ENCODE data around the gene COL4A4. TPM values are rescaled to one million over a fixed set of nuclear protein-coding genes. Genes with fewer than 3 reads are reported as not detected.

COL4A4 gene
- total RNA-seq, 1 experiment from 2014 or later = 0.55 TPM

DNA sequence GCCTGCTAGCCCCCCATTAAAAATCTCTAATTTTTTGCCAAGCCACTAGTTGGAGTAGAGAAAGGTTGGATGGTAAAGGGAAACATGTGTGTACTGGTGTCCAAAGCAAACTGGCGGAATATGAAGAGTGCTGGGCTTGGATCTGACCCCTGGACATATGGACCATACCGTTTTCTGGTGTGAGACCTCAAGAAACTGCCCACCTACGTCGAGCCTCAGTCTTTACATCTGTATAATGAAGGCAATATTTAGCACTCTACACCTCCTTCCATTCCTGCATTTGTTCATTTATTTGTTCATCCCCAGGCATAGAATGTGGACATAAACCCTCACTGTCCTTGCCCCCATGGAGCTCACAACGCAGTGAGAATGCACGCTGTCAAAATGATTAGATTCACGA is 185.7 kb downstream of the COL4A4 start:
- Histone ChIP-seq H3K9me3 (ENCODE audit: low read length) (no peaks in the 10 kb centered on the region), H3K36me3 (ENCODE audit: low read depth, low read length) (no peaks in the 10 kb centered on the region), H3K4me1 (ENCODE audit: insufficient read depth, low read length) (peaks cover 16% of the 10 kb centered on the region), H4K20me1 (ENCODE audit: low read length) (no peaks in the 10 kb centered on the region), H3K4me2 (ENCODE audit: low read length) (0 out of 2 replicates have a peak overlapping the region, but pooled peaks have one; percentile 36), H3K27me3 (ENCODE audit: low read length) (no peaks in the 10 kb centered on the region), H3K9me2 (replicated peaks; ENCODE audit: low read length) (no peaks in the 10 kb centered on the region), H3K27ac (ENCODE audit: low read length) (no peak overlapping the region), H3K79me2 (ENCODE audit: low read length) (no peaks in the 10 kb centered on the region), H3F3A (ENCODE audit: low read length, unreplicated experiment) (no peaks in the 10 kb centered on the region), H3K4me3 (ENCODE audit: low read length) (no peak overlapping the region), H3K9ac (ENCODE audit: low read length) (no peak overlapping the region), H2AFZ (ENCODE audit: low read length) (no peak overlapping the region)
- no peak for ATAC-seq
- no peak for DNase-seq
- POLR2A ChIA-PET (ENCODE audit: unreplicated experiment) = no interaction called here
- intact Hi-C loops (cut with micrococcal nuclease) = loop anchor here (2.0 kb wide), 1 partner anchor 109 kb away; no protein-coding TSS in a partner anchor
- CTCF ChIA-PET = no interaction called here
- BruUV-seq (replicated peaks) = no TSS peak
- TF ChIP-seq, protein P1, sequence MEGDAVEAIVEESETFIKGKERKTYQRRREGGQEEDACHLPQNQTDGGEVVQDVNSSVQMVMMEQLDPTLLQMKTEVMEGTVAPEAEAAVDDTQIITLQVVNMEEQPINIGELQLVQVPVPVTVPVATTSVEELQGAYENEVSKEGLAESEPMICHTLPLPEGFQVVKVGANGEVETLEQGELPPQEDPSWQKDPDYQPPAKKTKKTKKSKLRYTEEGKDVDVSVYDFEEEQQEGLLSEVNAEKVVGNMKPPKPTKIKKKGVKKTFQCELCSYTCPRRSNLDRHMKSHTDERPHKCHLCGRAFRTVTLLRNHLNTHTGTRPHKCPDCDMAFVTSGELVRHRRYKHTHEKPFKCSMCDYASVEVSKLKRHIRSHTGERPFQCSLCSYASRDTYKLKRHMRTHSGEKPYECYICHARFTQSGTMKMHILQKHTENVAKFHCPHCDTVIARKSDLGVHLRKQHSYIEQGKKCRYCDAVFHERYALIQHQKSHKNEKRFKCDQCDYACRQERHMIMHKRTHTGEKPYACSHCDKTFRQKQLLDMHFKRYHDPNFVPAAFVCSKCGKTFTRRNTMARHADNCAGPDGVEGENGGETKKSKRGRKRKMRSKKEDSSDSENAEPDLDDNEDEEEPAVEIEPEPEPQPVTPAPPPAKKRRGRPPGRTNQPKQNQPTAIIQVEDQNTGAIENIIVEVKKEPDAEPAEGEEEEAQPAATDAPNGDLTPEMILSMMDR (conservative IDR thresholded peaks at IDR 0.05; ENCODE audit: low read depth, low read length) = no peak
- TF ChIP-seq EZH2phosphoT487 (IDR thresholded peaks at IDR 0.05; ENCODE audit: borderline replicate concordance, low read length) (no peak), EZH2 (IDR thresholded peaks at IDR 0.05; ENCODE audit: low read length, unreplicated experiment) (no peak)

DNA sequence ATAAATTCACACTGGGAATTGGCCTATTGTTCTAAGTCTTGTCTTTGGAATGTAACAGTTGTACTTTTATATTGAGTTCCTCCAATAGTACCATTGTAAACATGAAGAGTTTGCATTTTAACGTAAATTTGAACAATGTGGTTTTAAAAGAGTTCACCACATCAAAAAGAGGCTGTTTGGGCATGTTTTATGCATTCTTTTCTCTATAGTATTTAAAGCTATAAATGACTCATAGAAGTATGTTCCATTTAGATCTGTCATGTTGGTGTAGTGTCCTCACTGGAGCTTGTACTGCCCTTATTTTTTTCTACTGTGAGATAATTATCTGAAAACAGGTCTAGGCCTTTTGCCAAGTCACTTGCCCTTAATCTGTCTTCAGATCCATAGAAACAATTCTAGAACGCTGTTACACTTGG is 186.2 kb downstream of the COL4A4 start:
- Histone ChIP-seq H2AFZ (ENCODE audit: low read length) (no peak overlapping the region), H4K20me1 (ENCODE audit: low read length) (no peaks in the 10 kb centered on the region), H3K27ac (ENCODE audit: low read length) (peak overlapping the region; percentile 34), H3K9me2 (replicated peaks; ENCODE audit: low read length) (no peaks in the 10 kb centered on the region), H3K79me2 (ENCODE audit: low read length) (no peaks in the 10 kb centered on the region), H3K4me2 (ENCODE audit: low read length) (peak overlapping the region; percentile 36), H3K9me3 (ENCODE audit: low read length) (no peaks in the 10 kb centered on the region), H3K4me3 (ENCODE audit: low read length) (no peak overlapping the region), H3K36me3 (ENCODE audit: low read depth, low read length) (no peaks in the 10 kb centered on the region), H3K4me1 (ENCODE audit: insufficient read depth, low read length) (peaks cover 16% of the 10 kb centered on the region), H3K9ac (ENCODE audit: low read length) (no peak overlapping the region), H3K27me3 (ENCODE audit: low read length) (no peaks in the 10 kb centered on the region), H3F3A (ENCODE audit: low read length, unreplicated experiment) (no peaks in the 10 kb centered on the region)
- TF ChIP-seq EZH2 (IDR thresholded peaks at IDR 0.05; ENCODE audit: low read length, unreplicated experiment) (no peak), EZH2phosphoT487 (IDR thresholded peaks at IDR 0.05; ENCODE audit: borderline replicate concordance, low read length) (no peak)
- TF ChIP-seq, protein P1 (conservative IDR thresholded peaks at IDR 0.05; ENCODE audit: low read depth, low read length) = no peak
- DNase-seq (peak; percentile 77), ATAC-seq (peak; percentile 97)
- no TSS peak for BruUV-seq (replicated peaks)
- intact Hi-C loops (cut with micrococcal nuclease) = loop anchor here (2.0 kb wide), 1 partner anchor 109 kb away; no protein-coding TSS in a partner anchor
- CTCF ChIA-PET = interaction anchor here (0.7 kb wide), 1 partner anchor 143 kb away, joined by 3 read pairs; no protein-coding TSS in a partner anchor
- POLR2A ChIA-PET (ENCODE audit: unreplicated experiment) = no interaction called here

DNA sequence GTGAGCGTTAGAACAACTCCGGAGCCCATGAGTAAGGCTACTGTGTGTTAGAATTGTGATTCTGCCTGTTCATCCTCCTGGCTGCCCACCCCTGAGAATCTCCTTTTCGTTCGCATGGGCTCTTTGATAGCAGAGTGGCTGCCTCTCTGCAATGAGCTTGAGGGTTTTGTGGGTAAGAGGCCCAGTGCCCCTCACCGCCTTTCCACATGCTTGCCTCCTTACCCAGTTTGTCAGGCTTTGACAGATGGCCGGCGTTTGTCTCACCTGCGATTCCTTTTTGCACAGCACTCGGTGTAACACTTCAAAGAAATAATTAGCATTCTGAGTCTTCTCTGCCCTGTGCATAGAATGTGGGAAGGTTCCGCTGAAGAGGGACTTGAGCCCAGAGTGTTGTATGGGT is 190.2 kb downstream of the COL4A4 start:
- H3K4me1 ChIP-seq (ENCODE audit: insufficient read depth, low read length) = peaks cover 16% of the 10 kb centered on the region
- TF ChIP-seq EZH2 (IDR thresholded peaks at IDR 0.05; ENCODE audit: low read length, unreplicated experiment) (no peak), EZH2phosphoT487 (IDR thresholded peaks at IDR 0.05; ENCODE audit: borderline replicate concordance, low read length) (no peak)
- TF ChIP-seq, protein P1 (conservative IDR thresholded peaks at IDR 0.05; ENCODE audit: low read depth, low read length) = no peak
- no peak overlapping the region for H3K27ac ChIP-seq (ENCODE audit: low read length)
- no peaks in the 10 kb centered on the region for H3K9me3 ChIP-seq (ENCODE audit: low read length)
- no peak overlapping the region for H3K4me3 ChIP-seq (ENCODE audit: low read length)
- H3F3A ChIP-seq (ENCODE audit: low read length, unreplicated experiment) = no peaks in the 10 kb centered on the region
- no peak overlapping the region for H2AFZ ChIP-seq (ENCODE audit: low read length)
- no peaks in the 10 kb centered on the region for H3K79me2 ChIP-seq (ENCODE audit: low read length)
- H4K20me1 ChIP-seq (ENCODE audit: low read length) = no peaks in the 10 kb centered on the region
- H3K27me3 ChIP-seq (ENCODE audit: low read length) = no peaks in the 10 kb centered on the region
- H3K9ac ChIP-seq (ENCODE audit: low read length) = no peak overlapping the region
- intact Hi-C loops (cut with micrococcal nuclease) = no loop called here
- no peaks in the 10 kb centered on the region for H3K9me2 ChIP-seq (replicated peaks; ENCODE audit: low read length)
- ChIA-PET POLR2A (ENCODE audit: unreplicated experiment) (no interaction called here), CTCF (no interaction called here)
- H3K4me2 ChIP-seq (ENCODE audit: low read length) = no peak overlapping the region
- H3K36me3 ChIP-seq (ENCODE audit: low read depth, low read length) = no peaks in the 10 kb centered on the region
- DNase-seq (no peak), ATAC-seq (no peak)
- BruUV-seq (replicated peaks) = no TSS peak

All from PC-3 (cell line).